SK-N-SH treated with all-trans-retinoic acid at 6 μM for 48 hours (cell line): ENCODE data around the gene SUPT3H.

ENCODE experiments used
- ATAC-seq: fragments of 200-7000 bp; cut with Tn5 transposase; 3 replicates; pipeline ENCODE4 v1.9.1; 2020; ENCODE audit warnings: mild to moderate bottlenecking, moderate library complexity
- ARNTL ChIP-seq: fragments of 450-650 bp; formaldehyde crosslinking; IDR thresholded peaks from 2 replicates; pipeline ENCODE4 v1.5.0; 2020; ENCODE audit warnings: low read depth, mild to moderate bottlenecking, moderate library complexity, borderline replicate concordance
- BACH2 ChIP-seq: fragments of 250-450 bp; sonication (Bioruptor Pico); IDR thresholded peaks from 2 replicates; pipeline ENCODE4 v1.9.0; 2021; ENCODE audit warnings: mild to moderate bottlenecking, borderline replicate concordance
- CREB5 ChIP-seq: fragments of 250-450 bp; sonication (Bioruptor Pico); IDR thresholded peaks from 2 replicates; pipeline ENCODE4 v1.5.1; 2020; ENCODE audit warnings: low read depth, mild to moderate bottlenecking, moderate library complexity
- CSDC2 ChIP-seq: fragments of 250-450 bp; sonication (Bioruptor Pico); IDR thresholded peaks from 2 replicates; pipeline ENCODE4 v1.5.0; 2020; ENCODE audit warnings: mild to moderate bottlenecking, moderate library complexity
- ESRRG ChIP-seq: fragments of 250-450 bp; sonication (Bioruptor Pico); IDR thresholded peaks from 2 replicates; pipeline ENCODE4 v1.6.1; 2021; ENCODE audit warnings: mild to moderate bottlenecking
- ISL1 ChIP-seq: fragments of 250-450 bp; sonication (Bioruptor Pico); IDR thresholded peaks from 2 replicates; pipeline ENCODE4 v2.1.2; 2022; ENCODE audit warnings: mild to moderate bottlenecking, moderate library complexity
- OSR1 ChIP-seq: fragments of 250-450 bp; sonication (Bioruptor Pico); IDR thresholded peaks from 2 replicates; pipeline ENCODE4 v1.8.0; 2022; ENCODE audit warnings: moderate library complexity, mild to moderate bottlenecking, inconsistent platforms
- PATZ1 ChIP-seq: fragments of 250-450 bp; sonication (Bioruptor Pico); IDR thresholded peaks from 2 replicates; pipeline ENCODE4 v1.8.0; 2020; ENCODE audit warnings: mild to moderate bottlenecking, moderate library complexity, borderline replicate concordance
- POU6F1 ChIP-seq: fragments of 250-450 bp; sonication (Bioruptor Pico); IDR thresholded peaks from 2 replicates; pipeline ENCODE4 v1.8.0; 2021; ENCODE audit warnings: low read depth, mild to moderate bottlenecking, moderate library complexity, borderline replicate concordance
- PPARA ChIP-seq: fragments of 250-450 bp; sonication (Bioruptor Pico); IDR thresholded peaks from 2 replicates; pipeline ENCODE4 v1.5.0; 2020; ENCODE audit warnings: mild to moderate bottlenecking, borderline replicate concordance
- RARB ChIP-seq: fragments of 250-450 bp; sonication (Bioruptor Pico); IDR thresholded peaks from 2 replicates; pipeline ENCODE4 v1.8.0; 2021; ENCODE audit warnings: mild to moderate bottlenecking, moderate library complexity
- SNAI2 ChIP-seq: fragments of 250-450 bp; sonication (Bioruptor Pico); IDR thresholded peaks from 2 replicates; pipeline ENCODE4 v1.5.0; 2020; ENCODE audit warnings: mild to moderate bottlenecking, moderate library complexity
- TCF4 ChIP-seq: fragments of 250-450 bp; sonication (Bioruptor Pico); IDR thresholded peaks from 2 replicates; pipeline ENCODE4 v1.8.0; 2021; ENCODE audit warnings: mild to moderate bottlenecking, moderate library complexity, borderline replicate concordance
- TSHZ2 ChIP-seq: fragments of 250-450 bp; sonication (Bioruptor Pico); IDR thresholded peaks from 2 replicates; pipeline ENCODE4 v1.5.0; 2020; ENCODE audit warnings: mild to moderate bottlenecking, moderate library complexity
- ZC3H10 ChIP-seq: fragments of 250-450 bp; sonication (Bioruptor Pico); IDR thresholded peaks from 2 replicates; pipeline ENCODE4 v1.5.1; 2021; ENCODE audit warnings: mild to moderate bottlenecking, moderate library complexity
- ZFP30 ChIP-seq: fragments of 450-650 bp; formaldehyde crosslinking; IDR thresholded peaks from 2 replicates; pipeline ENCODE4 v1.5.0; 2022; ENCODE audit warnings: mild to moderate bottlenecking, moderate library complexity
- ZNF565 ChIP-seq: fragments of 450-650 bp; formaldehyde crosslinking; conservative IDR thresholded peaks from 2 replicates; pipeline ENCODE4 v1.5.0; 2020; ENCODE audit warnings: low read depth, mild to moderate bottlenecking, moderate library complexity
- ZNF70 ChIP-seq: fragments of 450-650 bp; formaldehyde crosslinking; IDR thresholded peaks from 2 replicates; pipeline ENCODE4 v1.5.0; 2020; ENCODE audit warnings: mild to moderate bottlenecking, moderate library complexity
- TF ChIP-seq, protein P1 (sequence below): fragments of 250-450 bp; sonication (Bioruptor Pico); IDR thresholded peaks from 2 replicates; pipeline ENCODE4 v1.5.1; 2021; ENCODE audit warnings: mild to moderate bottlenecking, moderate library complexity

The SUPT3H gene

GRCh38 chr6:45136495-45136894 lies 241.2 kb downstream of the SUPT3H start:
- ATAC-seq, result no peak

GRCh38 chr6:45132658-45133294 lies 245.0 kb downstream of the SUPT3H start:
- TF ChIP-seq TCF4 (CRISPR knock-in tag) (no peak), ZNF565 (CRISPR knock-in tag) (no peak), CREB5 (CRISPR knock-in tag) (no peak), RARB (CRISPR knock-in tag) (no peak), ZNF70 (CRISPR knock-in tag) (no peak), ARNTL (CRISPR knock-in tag) (no peak), SNAI2 (no peak)
- no peak for ATAC-seq

More at GRCh38 chr6:45136495-45136894, 241.2 kb downstream of the SUPT3H start:
- TF ChIP-seq ZFP30 (CRISPR knock-in tag) (no peak), CREB5 (CRISPR knock-in tag) (no peak), PATZ1 (no peak), ISL1 (no peak), ESRRG (no peak), OSR1 (CRISPR knock-in tag) (no peak), ZNF70 (CRISPR knock-in tag) (no peak), TSHZ2 (no peak), POU6F1 (CRISPR knock-in tag) (no peak), ARNTL (CRISPR knock-in tag) (no peak), BACH2 (CRISPR knock-in tag) (no peak), ZNF565 (CRISPR knock-in tag) (no peak)

DNA sequence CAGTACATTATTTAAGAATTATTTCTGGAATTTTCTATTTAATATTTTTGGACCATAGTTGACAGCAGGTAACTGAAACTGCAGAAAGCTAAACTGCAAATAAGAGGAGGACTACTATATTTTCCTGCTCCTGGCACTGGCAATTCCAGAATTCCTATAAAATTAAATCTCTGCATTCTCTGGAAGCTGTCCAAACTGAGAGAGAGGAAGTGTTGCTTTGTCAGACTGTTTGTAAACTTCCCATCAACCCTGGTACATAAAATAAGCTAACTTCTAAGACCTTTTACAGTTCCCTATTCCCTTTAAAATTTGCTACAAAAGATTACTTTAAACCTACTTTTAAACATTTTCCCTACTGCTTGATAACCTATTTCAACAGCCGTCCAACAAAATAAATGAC lies 245.7 kb downstream of the SUPT3H start:
- TF ChIP-seq ISL1 (peak; percentile 16; the same call in 1 of the 2 replicates), CREB5 (CRISPR knock-in tag) (no peak)
- TF ChIP-seq, all 23 proteins: peak for 1
- ATAC-seq, result peak; percentile 62

DNA sequence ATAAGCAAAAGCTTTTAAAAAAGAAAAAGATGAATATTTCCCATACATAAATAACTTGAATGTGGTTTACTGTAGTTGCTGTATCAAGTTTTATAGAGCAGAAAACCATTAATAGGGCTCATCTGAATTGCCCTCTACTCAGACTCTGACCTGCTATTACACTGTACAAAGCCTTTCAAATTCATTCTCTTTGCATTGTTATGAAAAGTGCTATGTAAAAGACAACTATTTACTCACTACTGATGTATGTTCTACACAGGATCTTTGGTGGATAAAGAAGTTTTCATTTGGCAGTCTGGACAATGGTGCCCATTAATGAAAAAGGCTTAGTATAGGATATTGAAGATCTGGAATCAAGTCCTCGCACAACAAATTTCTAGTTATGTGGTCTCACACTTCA lies 248.7 kb downstream of the SUPT3H start:
- no peak for ATAC-seq

More for the DNA sequence above, 248.7 kb downstream of the SUPT3H start:
- TF ChIP-seq CSDC2 (CRISPR knock-in tag), result no peak
- TF ChIP-seq ZC3H10, result no peak
- no peak for TF ChIP-seq ARNTL (CRISPR knock-in tag)
- TF ChIP-seq PPARA (CRISPR knock-in tag), result no peak
- TF ChIP-seq POU6F1 (CRISPR knock-in tag), result no peak
- TF ChIP-seq, protein P1, sequence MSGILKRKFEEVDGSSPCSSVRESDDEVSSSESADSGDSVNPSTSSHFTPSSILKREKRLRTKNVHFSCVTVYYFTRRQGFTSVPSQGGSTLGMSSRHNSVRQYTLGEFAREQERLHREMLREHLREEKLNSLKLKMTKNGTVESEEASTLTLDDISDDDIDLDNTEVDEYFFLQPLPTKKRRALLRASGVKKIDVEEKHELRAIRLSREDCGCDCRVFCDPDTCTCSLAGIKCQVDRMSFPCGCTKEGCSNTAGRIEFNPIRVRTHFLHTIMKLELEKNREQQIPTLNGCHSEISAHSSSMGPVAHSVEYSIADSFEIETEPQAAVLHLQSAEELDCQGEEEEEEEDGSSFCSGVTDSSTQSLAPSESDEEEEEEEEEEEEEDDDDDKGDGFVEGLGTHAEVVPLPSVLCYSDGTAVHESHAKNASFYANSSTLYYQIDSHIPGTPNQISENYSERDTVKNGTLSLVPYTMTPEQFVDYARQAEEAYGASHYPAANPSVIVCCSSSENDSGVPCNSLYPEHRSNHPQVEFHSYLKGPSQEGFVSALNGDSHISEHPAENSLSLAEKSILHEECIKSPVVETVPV (CRISPR knock-in tag), result no peak
- TF ChIP-seq ZFP30 (CRISPR knock-in tag), result no peak
- no peak for TF ChIP-seq TCF4 (CRISPR knock-in tag)
- TF ChIP-seq, all 23 proteins: peak for 0
